DOHH2 (cell line): ENCODE data around the gene AP5Z1.

Source experiments
- EZH2phosphoT487 ChIP-seq: fragments of 200-600 bp; sonication (generic); IDR thresholded peaks from 2 replicates; pipeline ENCODE4 v1.6.1; 2017; ENCODE audit warnings: borderline replicate concordance, mild to moderate bottlenecking, antibody characterized with exemption, low read length, moderate library complexity, mixed read lengths
- TF ChIP-seq, protein P1 (sequence below): fragments of 200-600 bp; sonication (generic); IDR thresholded peaks from one replicate; pipeline ENCODE4 v1.5.1; 2014; ENCODE audit warnings: antibody characterized with exemption, mild to moderate bottlenecking, low read depth, low read length; ENCODE audit not compliant: poor library complexity, severe bottlenecking

DNA sequence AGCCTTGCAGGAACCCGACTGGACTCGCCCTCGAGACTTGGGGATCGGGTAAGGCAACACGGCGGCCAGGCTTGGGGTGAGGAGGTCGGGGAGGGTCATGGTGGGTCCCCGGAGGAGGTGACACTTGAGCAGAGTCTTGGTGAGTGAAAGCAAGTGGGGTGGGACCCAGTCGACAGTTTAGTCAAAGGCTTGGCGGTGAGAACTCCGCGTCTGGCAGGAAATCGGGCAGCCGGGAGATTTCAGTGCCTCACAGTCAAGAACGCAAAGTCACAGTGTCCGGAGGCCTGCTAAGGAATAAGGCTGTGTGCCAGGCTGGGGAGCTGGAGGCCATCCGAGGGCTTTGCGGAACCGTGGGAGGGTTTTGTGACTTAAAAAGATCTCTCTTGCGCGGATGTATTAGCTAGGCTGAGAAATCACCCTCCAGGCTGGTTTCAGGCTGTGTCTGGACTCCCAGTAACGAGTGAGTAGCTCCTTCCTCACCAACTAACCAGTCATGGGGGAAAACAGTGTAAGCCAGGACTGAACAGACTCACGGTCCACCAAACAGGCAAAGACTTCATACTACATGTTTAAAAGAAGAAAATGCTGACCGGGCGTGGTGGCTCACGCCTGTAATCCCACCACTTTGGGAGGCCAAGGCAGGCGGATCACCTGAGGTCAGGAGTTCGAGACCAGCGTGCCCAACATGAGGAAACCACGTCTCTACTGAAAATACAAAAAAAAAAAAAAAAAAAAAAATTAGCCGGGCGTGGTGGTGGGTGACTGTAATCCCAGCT is 613 bp downstream of the AP5Z1 start:
- no peak for TF ChIP-seq EZH2phosphoT487
- TF ChIP-seq, protein P1, sequence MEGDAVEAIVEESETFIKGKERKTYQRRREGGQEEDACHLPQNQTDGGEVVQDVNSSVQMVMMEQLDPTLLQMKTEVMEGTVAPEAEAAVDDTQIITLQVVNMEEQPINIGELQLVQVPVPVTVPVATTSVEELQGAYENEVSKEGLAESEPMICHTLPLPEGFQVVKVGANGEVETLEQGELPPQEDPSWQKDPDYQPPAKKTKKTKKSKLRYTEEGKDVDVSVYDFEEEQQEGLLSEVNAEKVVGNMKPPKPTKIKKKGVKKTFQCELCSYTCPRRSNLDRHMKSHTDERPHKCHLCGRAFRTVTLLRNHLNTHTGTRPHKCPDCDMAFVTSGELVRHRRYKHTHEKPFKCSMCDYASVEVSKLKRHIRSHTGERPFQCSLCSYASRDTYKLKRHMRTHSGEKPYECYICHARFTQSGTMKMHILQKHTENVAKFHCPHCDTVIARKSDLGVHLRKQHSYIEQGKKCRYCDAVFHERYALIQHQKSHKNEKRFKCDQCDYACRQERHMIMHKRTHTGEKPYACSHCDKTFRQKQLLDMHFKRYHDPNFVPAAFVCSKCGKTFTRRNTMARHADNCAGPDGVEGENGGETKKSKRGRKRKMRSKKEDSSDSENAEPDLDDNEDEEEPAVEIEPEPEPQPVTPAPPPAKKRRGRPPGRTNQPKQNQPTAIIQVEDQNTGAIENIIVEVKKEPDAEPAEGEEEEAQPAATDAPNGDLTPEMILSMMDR = no peak
